GM12801 (cell line): ENCODE data around the gene ADAMTS6.

ENCODE experiments used
- CTCF ChIP-seq: IDR thresholded peaks from one replicate; pipeline ENCODE4 v1.5.1; 2011; ENCODE audit warnings: control low read depth; ENCODE audit not compliant: insufficient read length; ENCODE audit errors: extremely low read depth

Gene ADAMTS6

GRCh38 chr5:65359569-65359968, 122.2 kb downstream of the ADAMTS6 start:
- TF ChIP-seq CTCF = no peak

GRCh38 chr5:65356274-65356673, 125.4 kb downstream of the ADAMTS6 start:
- TF ChIP-seq CTCF = no peak

- TF ChIP-seq CTCF = no peak
Measured at GRCh38 chr5:65355301-65355700, 126.4 kb downstream of the ADAMTS6 start.

GRCh38 chr5:65341835-65342234, 139.9 kb downstream of the ADAMTS6 start:
- TF ChIP-seq CTCF = no peak

- no peak for TF ChIP-seq CTCF
Measured at GRCh38 chr5:65338606-65339151, 143.0 kb downstream of the ADAMTS6 start.

- TF ChIP-seq CTCF = no peak
Measured at GRCh38 chr5:65334077-65334476, 147.6 kb downstream of the ADAMTS6 start.

- TF ChIP-seq CTCF = no peak
Measured at GRCh38 chr5:65332591-65332990, 149.1 kb downstream of the ADAMTS6 start.

- TF ChIP-seq CTCF = no peak
Measured at GRCh38 chr5:65329266-65329665, 152.5 kb downstream of the ADAMTS6 start.
